ENCODE data around the gene CAMTA1.
A peak's percentile ranks its signal among the peaks of the same experiment; 100 is the strongest.

Gene CAMTA1

DNA sequence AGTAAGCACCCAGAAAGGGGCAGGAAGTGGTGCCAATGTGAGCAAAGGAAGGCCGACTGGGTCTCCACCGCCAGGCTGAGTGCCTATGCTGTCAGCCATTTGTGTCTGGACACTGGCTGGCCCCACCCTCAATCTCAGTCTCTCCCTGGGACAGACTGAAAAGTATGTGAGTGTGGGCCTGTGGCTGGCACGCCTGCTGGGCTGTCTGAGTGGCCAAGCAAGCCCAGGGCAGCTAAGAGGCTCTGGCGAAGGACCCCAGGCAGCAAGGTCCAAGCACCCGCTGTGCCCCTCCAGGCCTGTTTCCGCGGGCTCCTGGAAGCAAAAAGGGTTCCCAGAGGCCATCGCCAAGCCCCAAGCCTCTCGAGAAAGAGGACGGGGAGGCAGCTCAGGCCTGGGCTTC, 892.6 kb downstream of the CAMTA1 start:
- no peak for DNase-seq (ENCODE audit: low read depth)
- H3K4me3 ChIP-seq (ENCODE audit: low read depth, low read length), result no peak overlapping the region

DNA sequence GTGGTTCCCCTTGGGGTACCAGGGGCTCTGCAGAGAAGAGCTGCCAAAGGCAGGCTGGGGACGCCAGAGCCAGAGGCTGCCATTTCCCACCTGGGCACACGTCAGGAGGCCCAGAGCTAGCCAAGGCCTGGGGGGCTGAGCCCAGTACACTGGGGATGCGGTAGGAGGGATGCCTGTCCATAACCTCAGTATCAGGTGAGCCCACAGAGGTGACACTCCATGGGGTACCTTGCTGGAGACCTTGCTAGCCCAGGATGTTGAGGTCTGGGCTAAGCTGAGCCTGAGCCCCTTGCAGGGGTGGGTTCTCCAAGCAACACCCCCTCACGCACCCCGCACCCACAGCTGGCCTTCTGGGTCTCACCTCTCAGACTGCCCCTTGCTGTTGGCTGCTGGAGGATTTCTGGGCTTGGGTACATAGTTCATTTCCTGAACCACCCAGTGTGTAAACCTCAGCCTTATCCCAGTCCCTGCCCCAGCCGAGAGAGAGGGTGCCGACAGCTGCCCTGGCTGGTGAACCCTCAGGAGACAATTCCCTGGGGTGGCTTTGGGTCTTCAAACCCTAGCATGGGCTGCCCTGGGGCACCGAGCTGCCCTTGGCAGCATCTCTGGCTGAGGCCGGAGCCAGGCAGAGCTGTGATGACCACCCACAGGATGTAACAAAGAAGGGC, 893.4 kb downstream of the CAMTA1 start:
- TF ChIP-seq, protein P1, sequence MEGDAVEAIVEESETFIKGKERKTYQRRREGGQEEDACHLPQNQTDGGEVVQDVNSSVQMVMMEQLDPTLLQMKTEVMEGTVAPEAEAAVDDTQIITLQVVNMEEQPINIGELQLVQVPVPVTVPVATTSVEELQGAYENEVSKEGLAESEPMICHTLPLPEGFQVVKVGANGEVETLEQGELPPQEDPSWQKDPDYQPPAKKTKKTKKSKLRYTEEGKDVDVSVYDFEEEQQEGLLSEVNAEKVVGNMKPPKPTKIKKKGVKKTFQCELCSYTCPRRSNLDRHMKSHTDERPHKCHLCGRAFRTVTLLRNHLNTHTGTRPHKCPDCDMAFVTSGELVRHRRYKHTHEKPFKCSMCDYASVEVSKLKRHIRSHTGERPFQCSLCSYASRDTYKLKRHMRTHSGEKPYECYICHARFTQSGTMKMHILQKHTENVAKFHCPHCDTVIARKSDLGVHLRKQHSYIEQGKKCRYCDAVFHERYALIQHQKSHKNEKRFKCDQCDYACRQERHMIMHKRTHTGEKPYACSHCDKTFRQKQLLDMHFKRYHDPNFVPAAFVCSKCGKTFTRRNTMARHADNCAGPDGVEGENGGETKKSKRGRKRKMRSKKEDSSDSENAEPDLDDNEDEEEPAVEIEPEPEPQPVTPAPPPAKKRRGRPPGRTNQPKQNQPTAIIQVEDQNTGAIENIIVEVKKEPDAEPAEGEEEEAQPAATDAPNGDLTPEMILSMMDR (IDR thresholded peaks at IDR 0.05; ENCODE audit: insufficient read depth, low read depth, low read length, missing control alignments), result no peak
- H3K4me3 ChIP-seq (ENCODE audit: low read depth, low read length), result no peak overlapping the region
- no peak for DNase-seq (ENCODE audit: low read depth)

More for the DNA sequence above, 892.6 kb downstream of the CAMTA1 start:
- TF ChIP-seq, protein P1 (IDR thresholded peaks at IDR 0.05; ENCODE audit: insufficient read depth, low read depth, low read length, missing control alignments), result no peak

DNA sequence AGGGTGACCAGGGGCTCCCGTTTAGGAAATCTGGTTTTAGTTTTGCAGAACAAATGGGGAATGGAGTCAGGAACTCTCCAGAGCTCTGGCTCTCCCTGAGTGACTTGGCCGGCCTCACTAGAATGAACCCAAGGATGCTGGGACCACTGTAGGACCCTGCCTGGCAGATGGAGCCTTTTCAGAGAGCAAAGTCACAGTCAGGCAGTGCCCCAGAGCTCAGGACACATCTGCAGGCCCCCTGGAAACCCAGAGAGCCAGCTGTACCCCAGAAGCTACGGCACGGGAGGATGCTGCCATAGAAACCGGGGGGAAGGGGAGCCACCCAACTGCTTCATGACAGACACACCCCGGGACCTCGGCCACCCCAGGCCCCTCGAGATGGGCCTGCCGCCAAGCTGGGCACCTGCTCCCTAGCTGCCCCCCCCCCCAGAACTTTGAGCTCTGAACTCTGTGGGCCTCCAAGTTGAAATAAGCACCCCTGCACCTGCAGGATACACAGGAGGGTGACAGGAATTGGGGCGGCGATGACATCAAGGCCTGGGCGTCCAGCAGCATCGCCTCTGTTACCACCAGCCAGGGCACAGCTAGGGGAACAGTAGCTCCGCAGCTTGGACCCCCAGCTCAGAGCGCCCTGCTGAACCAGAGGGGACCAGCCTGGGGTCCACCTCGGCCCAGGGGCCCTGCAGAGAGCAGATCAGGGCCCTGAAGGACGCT, 894.1 kb downstream of the CAMTA1 start:
- H3K4me3 ChIP-seq (ENCODE audit: low read depth, low read length), result no peak overlapping the region
- no peak for DNase-seq (ENCODE audit: low read depth)
- TF ChIP-seq, protein P1 (IDR thresholded peaks at IDR 0.05; ENCODE audit: insufficient read depth, low read depth, low read length, missing control alignments), result no peak

DNA sequence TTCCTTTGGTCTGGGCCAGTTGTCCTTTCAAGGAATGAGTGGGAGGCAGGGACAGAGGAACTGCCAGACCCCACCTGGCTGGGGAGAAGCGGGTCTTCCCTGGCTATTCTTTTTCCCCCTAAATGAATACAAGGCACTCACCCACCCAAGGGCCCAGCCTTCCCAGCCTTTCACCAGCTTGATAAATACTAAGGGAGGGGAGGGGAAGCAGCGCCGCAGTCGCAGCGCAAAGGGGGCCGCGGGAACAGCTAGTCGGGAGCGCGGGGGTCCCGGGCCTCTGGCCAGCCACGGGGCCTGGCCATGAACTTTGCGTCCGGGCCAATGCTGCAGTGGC, 894.6 kb downstream of the CAMTA1 start:
- DNase-seq (ENCODE audit: low read depth), result no peak
- TF ChIP-seq, protein P1 (IDR thresholded peaks at IDR 0.05; ENCODE audit: insufficient read depth, low read depth, low read length, missing control alignments), result no peak
- peak overlapping the region; percentile 47 for H3K4me3 ChIP-seq (ENCODE audit: low read depth, low read length)

DNA sequence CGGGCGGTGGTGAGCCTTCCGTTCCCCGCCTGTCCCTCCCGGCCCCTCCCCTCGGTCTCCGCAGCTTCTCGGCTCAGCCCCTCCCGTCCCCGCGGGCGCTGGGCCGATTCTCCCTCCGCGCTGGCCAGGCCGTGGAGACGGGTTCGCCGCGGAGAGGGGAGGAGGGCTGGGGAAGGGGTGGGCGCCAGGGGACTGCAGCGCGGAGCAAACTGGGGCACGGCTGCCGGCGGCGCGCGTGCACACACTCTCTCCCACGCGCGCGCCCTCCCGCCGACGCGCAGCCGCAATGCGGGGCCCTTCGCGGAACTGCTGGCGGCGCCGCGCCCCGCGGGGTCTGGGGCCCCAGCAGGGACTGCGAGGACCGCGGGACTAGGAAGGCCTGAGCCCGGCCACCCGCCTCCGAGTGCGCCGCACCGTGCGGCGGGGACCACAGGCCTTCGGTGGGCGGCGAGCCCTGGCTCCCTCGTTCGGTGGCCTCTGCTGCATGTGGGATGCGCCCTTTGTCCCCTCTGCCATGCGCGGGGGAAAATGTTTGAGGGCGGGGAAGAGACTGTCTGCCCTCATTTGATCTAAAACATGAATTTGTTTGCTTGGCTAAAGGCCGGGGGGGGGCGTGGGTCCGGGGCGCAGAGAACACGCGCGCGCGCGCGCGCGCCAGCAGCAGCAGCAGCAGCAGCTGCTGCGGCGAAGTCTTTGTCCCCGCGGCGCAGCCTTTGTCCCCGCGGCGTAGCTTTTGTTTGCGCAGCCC, 895.1 kb downstream of the CAMTA1 start:
- DNase-seq (ENCODE audit: low read depth), result peak; percentile 23
- peak overlapping the region; percentile 47 for H3K4me3 ChIP-seq (ENCODE audit: low read depth, low read length)
- TF ChIP-seq, protein P1 (IDR thresholded peaks at IDR 0.05; ENCODE audit: insufficient read depth, low read depth, low read length, missing control alignments), result no peak

DNA sequence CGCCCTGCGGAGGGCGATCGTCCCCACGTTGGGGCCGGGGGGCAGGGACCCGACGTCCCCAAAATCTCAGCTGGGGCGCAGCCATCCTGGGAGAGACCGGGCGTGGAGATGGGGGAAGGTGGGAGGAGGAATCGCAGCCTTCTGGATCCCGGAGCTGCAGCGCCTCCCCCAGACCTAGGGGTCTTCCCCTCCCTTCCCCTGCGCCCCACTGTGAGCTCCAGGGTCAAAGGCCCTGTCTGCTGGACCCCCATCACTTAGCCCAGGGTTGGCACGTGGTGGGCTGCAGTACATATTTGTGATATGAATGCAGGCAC, 895.7 kb downstream of the CAMTA1 start:
- H3K4me3 ChIP-seq (ENCODE audit: low read depth, low read length), result peak overlapping the region; percentile 47; the same call in 1 of the 2 replicates
- no peak for DNase-seq (ENCODE audit: low read depth)
- TF ChIP-seq, protein P1 (IDR thresholded peaks at IDR 0.05; ENCODE audit: insufficient read depth, low read depth, low read length, missing control alignments), result no peak

All from GM12865 (cell line).